Natural killer cell (primary cell): ENCODE results near the gene RAPGEF5. TPM values are rescaled to one million over a fixed set of nuclear protein-coding genes. Genes with fewer than 3 reads are reported as not detected.

Experiments used
- ATAC-seq, 3 donors: fragments of 150-1000 bp in 2 of 3; fragments of 200-7000 bp in 1 of 3; cut with Tn5 transposase; 1 replicate in 1 of 3; 2 replicates in 2 of 3; pipeline ENCODE4 v1.10.0; 2021; ENCODE audit warnings: mild to moderate bottlenecking in 2 of 3, moderate library complexity in 2 of 3
- DNase-seq, 2 donors: peaks; one replicate each; pipeline versions ENCODE4 v3.0.0 to v3.0.0-alpha.2; 2013 to 2021; ENCODE audit warnings: mixed read lengths in 1 of 2
- H3K27ac ChIP-seq: one replicate; pipeline ENCODE4 v1.5.1; 2013; ENCODE audit warnings: mild to moderate bottlenecking, low read length
- H3K27me3 ChIP-seq: one replicate; pipeline ENCODE4 v1.6.1; 2013; ENCODE audit warnings: low read length; ENCODE audit not compliant: control insufficient read depth, insufficient read depth
- H3K36me3 ChIP-seq: one replicate; pipeline ENCODE4 v1.6.1; 2013; ENCODE audit warnings: low read length; ENCODE audit not compliant: control insufficient read depth, insufficient read depth
- H3K4me1 ChIP-seq: one replicate; pipeline ENCODE4 v1.6.1; 2013; ENCODE audit warnings: low read length; ENCODE audit not compliant: control insufficient read depth, insufficient read depth
- H3K4me3 ChIP-seq: one replicate; pipeline ENCODE4 v1.5.1; 2013; ENCODE audit warnings: low read length
- H3K9me3 ChIP-seq: one replicate; pipeline ENCODE4 v1.6.1; 2013; ENCODE audit warnings: low read length; ENCODE audit not compliant: control insufficient read depth, insufficient read depth
- H3K27ac Mint-ChIP-seq, 2 donors: one replicate each; pipeline ENCODE4 v1.8.0; 2022; ENCODE audit warnings: mild to moderate bottlenecking in 2 of 2, mixed read lengths in 2 of 2, moderate library complexity in 1 of 2
- H3K27me3 Mint-ChIP-seq, 2 donors: one replicate each; pipeline ENCODE4 v1.8.0; 2022; ENCODE audit warnings: low read depth in 2 of 2, mixed read lengths in 2 of 2
- H3K36me3 Mint-ChIP-seq: one replicate; pipeline ENCODE4 v1.8.0; 2022; ENCODE audit warnings: mixed read lengths
- H3K4me1 Mint-ChIP-seq, 2 donors: one replicate each; pipeline ENCODE4 v1.8.0; 2022; ENCODE audit warnings: mixed read lengths in 2 of 2
- H3K4me3 Mint-ChIP-seq: one replicate; pipeline ENCODE4 v1.8.0; 2022; ENCODE audit warnings: mild to moderate bottlenecking, moderate library complexity, mixed read lengths
- H3K9me3 Mint-ChIP-seq, 2 donors: one replicate each; pipeline ENCODE4 v1.8.0; 2022; ENCODE audit warnings: mixed read lengths in 2 of 2
- WGBS: methylation state at CpG from one replicate; pipeline ENCODE4 v1.1.7; 2013; ENCODE audit warnings: missing lambda C conversion rate; ENCODE audit not compliant: insufficient coverage; 5-methylcytosine and 5-hydroxymethylcytosine counted together
- intact Hi-C: fragments of 100-400 bp; cut with micrococcal nuclease; formaldehyde crosslinking; loops from one replicate; pipeline ENCODE4 v1.14.2; 2022
- total RNA-seq, 4 donors: library from RNA; stranded (reverse); fragments of 120-200 nt in 1 of 4; gene quantifications; one replicate each; pipeline versions ENCODE4 v1.2.3 to v1.2.4, GENCODE V29; 2013 to 2022
- TF ChIP-seq, protein P1 (sequence below): fragments of 200-600 bp; IDR thresholded peaks from one replicate; pipeline ENCODE4 v1.8.0; 2022; ENCODE audit warnings: antibody characterized with exemption

The RAPGEF5 gene
- total RNA-seq, 3 donors from 2014 or later (not counting 1 experiment from before 2014, with no cell fraction given), result 0.26 to 0.33 TPM; not detected in 1

GRCh38 chr7:22238354-22239311, 118.3 kb downstream of the RAPGEF5 start:
- no peak overlapping the region for H3K27ac Mint-ChIP-seq
- Histone ChIP-seq H3K9me3 (no peaks in the 10 kb centered on the region), H3K27ac (no peak overlapping the region), H3K27me3 (no peaks in the 10 kb centered on the region), H3K4me1 (no peaks in the 10 kb centered on the region), H3K4me3 (no peak overlapping the region), H3K36me3 (no peaks in the 10 kb centered on the region)
- intact Hi-C loops, result no loop called here
- no peaks in the 10 kb centered on the region for H3K4me1 Mint-ChIP-seq
- H3K27me3 Mint-ChIP-seq, result peaks cover 0 to 9% of the 10 kb centered on the region in 2 donors
- no peak for ATAC-seq
- WGBS, result 91% methylated on average over 2 of the region's 3 CpGs
- DNase-seq, result no peak
- no peaks in the 10 kb centered on the region for H3K9me3 Mint-ChIP-seq
- H3K36me3 Mint-ChIP-seq, result no peaks in the 10 kb centered on the region
- TF ChIP-seq, protein P1, sequence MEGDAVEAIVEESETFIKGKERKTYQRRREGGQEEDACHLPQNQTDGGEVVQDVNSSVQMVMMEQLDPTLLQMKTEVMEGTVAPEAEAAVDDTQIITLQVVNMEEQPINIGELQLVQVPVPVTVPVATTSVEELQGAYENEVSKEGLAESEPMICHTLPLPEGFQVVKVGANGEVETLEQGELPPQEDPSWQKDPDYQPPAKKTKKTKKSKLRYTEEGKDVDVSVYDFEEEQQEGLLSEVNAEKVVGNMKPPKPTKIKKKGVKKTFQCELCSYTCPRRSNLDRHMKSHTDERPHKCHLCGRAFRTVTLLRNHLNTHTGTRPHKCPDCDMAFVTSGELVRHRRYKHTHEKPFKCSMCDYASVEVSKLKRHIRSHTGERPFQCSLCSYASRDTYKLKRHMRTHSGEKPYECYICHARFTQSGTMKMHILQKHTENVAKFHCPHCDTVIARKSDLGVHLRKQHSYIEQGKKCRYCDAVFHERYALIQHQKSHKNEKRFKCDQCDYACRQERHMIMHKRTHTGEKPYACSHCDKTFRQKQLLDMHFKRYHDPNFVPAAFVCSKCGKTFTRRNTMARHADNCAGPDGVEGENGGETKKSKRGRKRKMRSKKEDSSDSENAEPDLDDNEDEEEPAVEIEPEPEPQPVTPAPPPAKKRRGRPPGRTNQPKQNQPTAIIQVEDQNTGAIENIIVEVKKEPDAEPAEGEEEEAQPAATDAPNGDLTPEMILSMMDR, result no peak
- no peak overlapping the region for H3K4me3 Mint-ChIP-seq

DNA sequence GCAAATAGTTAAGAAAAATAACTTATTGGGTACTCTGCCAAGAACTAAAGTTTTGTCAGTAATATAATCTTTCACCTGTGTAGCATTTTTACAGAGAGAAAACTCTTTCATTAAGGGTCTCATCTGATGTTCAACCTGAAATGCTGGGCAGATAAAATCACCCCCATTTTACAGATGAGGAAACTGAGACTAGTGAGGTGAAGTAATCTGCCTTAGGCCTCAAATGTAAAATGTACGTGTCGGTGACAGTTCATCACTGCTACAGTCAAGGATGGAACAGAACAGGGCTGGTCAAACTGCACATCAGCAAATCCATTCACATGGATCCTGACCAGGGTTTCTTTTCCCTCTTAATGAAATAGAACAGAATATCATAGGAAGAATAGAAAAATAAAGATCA, 121.8 kb downstream of the RAPGEF5 start:
- WGBS, result 93% methylated on average over 2 of the region's 2 CpGs
- no peaks in the 10 kb centered on the region for H3K4me1 Mint-ChIP-seq

DNA sequence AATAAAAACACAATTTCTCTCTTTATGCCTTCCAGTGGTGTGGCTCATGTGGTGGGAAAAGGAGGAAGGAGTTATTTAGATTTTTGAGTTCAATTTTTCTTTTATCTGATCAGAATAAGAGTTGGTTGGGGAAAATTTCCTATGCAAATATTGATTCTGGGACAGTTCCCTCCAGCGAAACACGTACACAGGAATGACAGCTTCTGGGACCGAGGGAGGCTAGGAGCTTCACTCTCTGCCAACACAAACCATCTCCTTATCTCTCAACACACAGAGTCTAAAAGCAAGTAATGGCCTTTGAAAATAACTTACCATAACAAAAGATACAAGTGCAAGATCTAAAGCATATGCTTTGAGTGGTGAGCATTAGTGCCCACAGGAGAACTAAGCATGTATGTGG, 122.7 kb downstream of the RAPGEF5 start:
- Histone ChIP-seq H3K36me3 (no peaks in the 10 kb centered on the region), H3K27me3 (no peaks in the 10 kb centered on the region), H3K27ac (no peak overlapping the region), H3K4me3 (no peak overlapping the region), H3K4me1 (no peaks in the 10 kb centered on the region), H3K9me3 (no peaks in the 10 kb centered on the region)
- Mint-ChIP-seq H3K9me3 (no peaks in the 10 kb centered on the region), H3K4me1 (no peaks in the 10 kb centered on the region), H3K4me3 (no peak overlapping the region), H3K27ac (no peak overlapping the region), H3K36me3 (no peaks in the 10 kb centered on the region), H3K27me3 (peaks cover 0 to 9% of the 10 kb centered on the region in 2 donors)
- intact Hi-C loops, result no loop called here
- 80% methylated on average over 3 of the region's 3 CpGs for WGBS
- ATAC-seq (no peak), DNase-seq (no peak)
- TF ChIP-seq, protein P1, result no peak

More for the DNA sequence above, 121.8 kb downstream of the RAPGEF5 start:
- Histone ChIP-seq H3K4me3 (no peak overlapping the region), H3K27ac (no peak overlapping the region), H3K4me1 (no peaks in the 10 kb centered on the region), H3K9me3 (no peaks in the 10 kb centered on the region), H3K36me3 (no peaks in the 10 kb centered on the region), H3K27me3 (no peaks in the 10 kb centered on the region)
- ATAC-seq (no peak), DNase-seq (no peak)
- TF ChIP-seq, protein P1, result no peak
- Mint-ChIP-seq H3K36me3 (no peaks in the 10 kb centered on the region), H3K9me3 (no peaks in the 10 kb centered on the region), H3K27ac (no peak overlapping the region), H3K4me3 (no peak overlapping the region), H3K27me3 (peaks cover 0 to 9% of the 10 kb centered on the region in 2 donors)
- intact Hi-C loops, result no loop called here
